ENCODE results near the gene ARHGAP21.

- TF ChIP-seq POLR2A (IDR thresholded peaks at IDR 0.05) (no peak), CTCF (IDR thresholded peaks at IDR 0.05) (no peak)
Measured at GRCh38 chr10:24589265-24589664, 134.4 kb downstream of the ARHGAP21 start.

All from testis (tissue), 2 donors.